Heart right ventricle (tissue), 16 donors: Measurements from ENCODE around the gene COX8C. TPM values are rescaled to one million over a fixed set of nuclear protein-coding genes. Genes with fewer than 3 reads are reported as not detected.
"Not testable (repeated sequence)": the region's sequence is repeated elsewhere in the genome, so short reads cannot be mapped to it uniquely, and the experiment has no call there.

Experiments
- ATAC-seq, 8 donors: fragments of 200-7000 bp; cut with Tn5 transposase; one replicate each; pipeline ENCODE4 v1.9.1; 2020; ENCODE audit warnings: mild to moderate bottlenecking in 8 of 8, moderate library complexity in 8 of 8, moderate number of reproducible peaks in 1 of 8
- DNase-seq, 2 donors: peaks; one replicate each; pipeline ENCODE4 v3.0.0-alpha.2; 2020
- H3K27ac ChIP-seq, 10 donors: fragments of 200-600 bp; sonication (generic) in 2 of 10; one replicate each; pipeline versions ENCODE4 v1.5.0 to v1.8.0; 2020 to 2022; ENCODE audit warnings: mild to moderate bottlenecking in 3 of 10
- H3K27me3 ChIP-seq, 7 donors: fragments of 200-600 bp; one replicate each; pipeline ENCODE4 v1.8.0; 2021 to 2022; ENCODE audit warnings: mild to moderate bottlenecking in 2 of 7
- H3K36me3 ChIP-seq, 9 donors: fragments of 200-600 bp; sonication (generic) in 1 of 9; one replicate each; pipeline versions ENCODE4 v1.5.0 to v1.8.0; 2020 to 2022; ENCODE audit warnings: mild to moderate bottlenecking in 2 of 9
- H3K4me1 ChIP-seq, 9 donors: fragments of 200-600 bp; sonication (generic) in 1 of 9; one replicate each; pipeline versions ENCODE4 v1.5.0 to v1.8.0; 2020 to 2022; ENCODE audit warnings: mild to moderate bottlenecking in 4 of 9
- H3K4me3 ChIP-seq, 10 donors: fragments of 200-600 bp; sonication (generic) in 2 of 10; one replicate each; pipeline versions ENCODE4 v1.5.0 to v1.8.0; 2020 to 2022; ENCODE audit warnings: mild to moderate bottlenecking in 7 of 10, moderate library complexity in 2 of 10
- H3K9me3 ChIP-seq, 11 donors: fragments of 200-600 bp in 10 of 11; sonication (generic) in 2 of 11; one replicate each; pipeline versions ENCODE4 v1.5.0 to v1.8.0; 2013 to 2022; ENCODE audit warnings: mild to moderate bottlenecking in 2 of 11, control low read depth in 1 of 11, moderate library complexity in 1 of 11
- CTCF ChIP-seq, 9 donors: fragments of 200-600 bp; sonication (generic) in 2 of 9; IDR thresholded peaks; one replicate each; pipeline versions ENCODE4 v1.5.0 to v1.8.0; 2021 to 2022; ENCODE audit warnings: antibody characterized with exemption in 9 of 9, mild to moderate bottlenecking in 5 of 9, moderate library complexity in 1 of 9
- WGBS, 2 donors: extraction: QIAGEN DNeasy Blood & Tissue Kit; methylation state at CpG; one replicate each; pipeline ENCODE4 v1.1.7; 2013; ENCODE audit warnings: inconsistent platforms in 1 of 2; 5-methylcytosine and 5-hydroxymethylcytosine counted together
- intact Hi-C, 10 donors: fragments of 100-400 bp; cut with DNase I; formaldehyde crosslinking; loops; one replicate each; pipeline versions ENCODE4 v1.11.1 to v1.14.2; 2022
- polyA plus RNA-seq, 2 donors: library from polyadenylated mRNA; stranded (reverse); fragments of 200-250 nt; gene quantifications; one replicate each; pipeline ENCODE4 v1.2.3, GENCODE V29; 2013
- total RNA-seq, 10 donors: library from RNA; stranded (reverse); fragmentation: NEBNext Ultra II Directional in 3 of 10; extraction: Animal tissue kit (Norgen Biotek cat#: 25700) in 3 of 10; gene quantifications; one replicate each; pipeline versions ENCODE4 v1.2.1 to v1.2.4, GENCODE V29; 2021 to 2023
- donor health status: Arrhythmogenic right ventricular cardiomyopathy.
- donor health status: ischemic (EF 13 %, LVEDD 7.1; RV severe dilation, severe dysfunction).
- donor health status: healthy with polysubstance abuse.
- donor health status: DM: no; HTN: yes; CAD: no.
- donor health status: DM: no; HTN: no; CAD: no.
- donor health status: ischemic (EF 25% LVEDD 6.9; RV normal size, moderate dysfunction).
- donor health status: ischemic (EF 25% LVEDD 5.7; RV mildly dilated, moderate dysfunction).
- donor health status: healthy.
- donor health status: DM: yes; HTN: yes; CAD: no.
- donor health status: Ischemic cardiomyopathy.
- donor health status: ischemic (EF 35%, LVEDD 5.7; RV mildly dilated, moderate dysfunction).
- donor health status: nonischemic (EF 11% LVEDD 7.7; RV severe dilation, severe dysfunction).
- donor health status: DM: yes; HTN: yes; CAD: no.
- donor health status: PGD.
- donor health status: ischemic (EF 29% LVEDD 5.4; RV normal size, mild dysfunction).
- donor health status: nonischemic (EF 23%, LVEDD 6.1; RV moderate dilation, normal function).

Gene COX8C
- total and polyA plus RNA-seq, 12 donors, result 0.61 to 1.3 (median 0.72) TPM; not detected in 7

- Histone ChIP-seq H3K4me1 (peaks cover 0 to 9% (median 0%) of the 10 kb centered on the region in 9 donors), H3K36me3 (no peaks in the 10 kb centered on the region), H3K27me3 (no peaks in the 10 kb centered on the region), H3K4me3 (no peak overlapping the region), H3K27ac (no peak overlapping the region), H3K9me3 (no peaks in the 10 kb centered on the region)
- TF ChIP-seq CTCF (IDR thresholded peaks at IDR 0.05), result no peak
- DNase-seq (no peak), ATAC-seq (no peak)
- intact Hi-C loops, result no loop called here
- 79 to 80% methylated on average over 8 of the region's 8 CpGs for WGBS, 2 donors
Measured at GRCh38 chr14:93347850-93348249, 868 bp downstream of the COX8C start.

GRCh38 chr14:93348292-93348691 is 1.3 kb downstream of the COX8C start:
- Histone ChIP-seq H3K27ac (no peak overlapping the region), H3K27me3 (no peaks in the 10 kb centered on the region), H3K9me3 (no peaks in the 10 kb centered on the region), H3K4me1 (peaks cover 0 to 4% (median 0%) of the 10 kb centered on the region in 9 donors), H3K4me3 (no peak overlapping the region), H3K36me3 (no peaks in the 10 kb centered on the region)
- DNase-seq, result no peak
- 78 to 80% methylated on average over 5 of the region's 5 CpGs for WGBS, 2 donors
- no peak for ATAC-seq
- intact Hi-C loops, result no loop called here
- TF ChIP-seq CTCF (IDR thresholded peaks at IDR 0.05), result no peak

- ATAC-seq, H3K4me3 ChIP-seq, H3K4me1 ChIP-seq, H3K36me3 ChIP-seq, H3K27me3 ChIP-seq, DNase-seq, H3K9me3 ChIP-seq, intact Hi-C loops, H3K27ac ChIP-seq: not testable (repeated sequence)
- WGBS, 2 donors, result 79 to 86% methylated on average over 6 of the region's 6 CpGs
Measured at GRCh38 chr14:93354873-93355272, 7.9 kb downstream of the COX8C start.

GRCh38 chr14:93368996-93369712 is 22.2 kb downstream of the COX8C start:
- TF ChIP-seq CTCF (IDR thresholded peaks at IDR 0.05), result no peak
- H3K27me3 ChIP-seq, result peaks cover 0 to 1% (median 0%) of the 10 kb centered on the region in 7 donors
- no peak for ATAC-seq
- DNase-seq, result no peak
- 75 to 84% methylated on average over 5 of the region's 5 CpGs for WGBS, 2 donors
- no peak overlapping the region for H3K27ac ChIP-seq
- intact Hi-C loops, result no loop called here
- no peak overlapping the region for H3K4me3 ChIP-seq
- no peaks in the 10 kb centered on the region for H3K36me3 ChIP-seq
- H3K9me3 ChIP-seq, result peaks cover 0 to 17% (median 0%) of the 10 kb centered on the region in 11 donors
- peaks cover 0 to 9% (median 0%) of the 10 kb centered on the region in 9 donors for H3K4me1 ChIP-seq

- no peaks in the 10 kb centered on the region for H3K36me3 ChIP-seq
- peaks cover 0 to 9% (median 0%) of the 10 kb centered on the region in 9 donors for H3K4me1 ChIP-seq
- H3K4me3 ChIP-seq, result no peak overlapping the region
- H3K27ac ChIP-seq, result no peak overlapping the region
- 69 to 73% methylated on average over 4 of the region's 4 CpGs for WGBS, 2 donors
- DNase-seq (no peak), ATAC-seq (no peak)
- TF ChIP-seq CTCF (IDR thresholded peaks at IDR 0.05), result no peak
- no peaks in the 10 kb centered on the region for H3K27me3 ChIP-seq
- peaks cover 0 to 17% (median 0%) of the 10 kb centered on the region in 11 donors for H3K9me3 ChIP-seq
- intact Hi-C loops, result loop anchor here in 1 of 10 donors (10.0 kb wide), 1 partner anchor 135 kb away; no protein-coding TSS in a partner anchor
Measured at GRCh38 chr14:93369713-93370266, 22.8 kb downstream of the COX8C start.
